ENCODE measurements around the gene SCCPDH.

GRCh38 chr1:246726255-246726679 lies 2.1 kb downstream of the SCCPDH start:
- TF ChIP-seq TEAD1 (CRISPR knock-in tag; IDR thresholded peaks at IDR 0.05) (no peak), ZNF280B (CRISPR knock-in tag; IDR thresholded peaks at IDR 0.05) (no peak), ELF2 (CRISPR knock-in tag; IDR thresholded peaks at IDR 0.05) (no peak), HMGXB4 (CRISPR knock-in tag; IDR thresholded peaks at IDR 0.05) (no peak), IRF1 (CRISPR knock-in tag; IDR thresholded peaks at IDR 0.05; ENCODE audit: borderline replicate concordance) (no peak), ZNF12 (CRISPR knock-in tag; IDR thresholded peaks at IDR 0.05) (no peak), HNRNPK (IDR thresholded peaks at IDR 0.05; ENCODE audit: low read depth, low read length, poor library complexity, severe bottlenecking) (no peak), MEIS2 (IDR thresholded peaks at IDR 0.05; ENCODE audit: partially characterized antibody) (no peak), FOXM1 (IDR thresholded peaks at IDR 0.05; ENCODE audit: low read depth) (no peak), FOXM1 (CRISPR knock-in tag; IDR thresholded peaks at IDR 0.05; ENCODE audit: low read depth) (no peak), ARHGAP35 (IDR thresholded peaks at IDR 0.05; ENCODE audit: partially characterized antibody) (no peak), CTCF (IDR thresholded peaks at IDR 0.05 in 2 of 3, conservative IDR thresholded peaks at IDR 0.05 in 1 of 3; ENCODE audit: insufficient read depth in 2 of 3, low read depth in 1 of 3, low read length in 3 of 3) (no peak), CEBPB (tag; IDR thresholded peaks at IDR 0.05) (peak; percentile 72), CBX3 (IDR thresholded peaks at IDR 0.05; ENCODE audit: borderline replicate concordance in 1 of 2, low read length in 2 of 2) (no peak)
